Heart left ventricle (tissue), 13 donors: Measurements from ENCODE around the gene HOXD12.

Source experiments
- CTCF ChIP-seq, 12 donors: fragments of 200-600 bp; sonication (generic) in 4 of 12; IDR thresholded peaks; one replicate each; pipeline versions ENCODE4 v1.5.0 to v1.8.0; 2018 to 2022; ENCODE audit warnings: antibody characterized with exemption in 12 of 12, mild to moderate bottlenecking in 5 of 12
- POLR2A ChIP-seq, 2 donors: fragments of 450-650 bp; IDR thresholded peaks; one replicate each; pipeline ENCODE4 v1.6.1; 2017; ENCODE audit warnings: antibody characterized with exemption in 2 of 2, mild to moderate bottlenecking in 2 of 2, moderate library complexity in 2 of 2
- donor health status: ischemic (EF 13 %, LVEDD 7.1; RV severe dilation, severe dysfunction).
- donor health status: DM: no; HTN: yes; CAD: no.
- donor health status: DM: no; HTN: no; CAD: no.
- donor health status: ischemic (EF 25% LVEDD 6.9; RV normal size, moderate dysfunction).
- donor health status: ischemic (EF 25% LVEDD 5.7; RV mildly dilated, moderate dysfunction).
- donor health status: ischemic (EF 35%, LVEDD 5.7; RV mildly dilated, moderate dysfunction).
- donor health status: nonischemic (EF 11% LVEDD 7.7; RV severe dilation, severe dysfunction).
- donor health status: DM: yes; HTN: yes; CAD: no.
- donor health status: PGD.
- donor health status: ischemic (EF 29% LVEDD 5.4; RV normal size, mild dysfunction).
- donor health status: nonischemic (EF 23%, LVEDD 6.1; RV moderate dilation, normal function).

DNA sequence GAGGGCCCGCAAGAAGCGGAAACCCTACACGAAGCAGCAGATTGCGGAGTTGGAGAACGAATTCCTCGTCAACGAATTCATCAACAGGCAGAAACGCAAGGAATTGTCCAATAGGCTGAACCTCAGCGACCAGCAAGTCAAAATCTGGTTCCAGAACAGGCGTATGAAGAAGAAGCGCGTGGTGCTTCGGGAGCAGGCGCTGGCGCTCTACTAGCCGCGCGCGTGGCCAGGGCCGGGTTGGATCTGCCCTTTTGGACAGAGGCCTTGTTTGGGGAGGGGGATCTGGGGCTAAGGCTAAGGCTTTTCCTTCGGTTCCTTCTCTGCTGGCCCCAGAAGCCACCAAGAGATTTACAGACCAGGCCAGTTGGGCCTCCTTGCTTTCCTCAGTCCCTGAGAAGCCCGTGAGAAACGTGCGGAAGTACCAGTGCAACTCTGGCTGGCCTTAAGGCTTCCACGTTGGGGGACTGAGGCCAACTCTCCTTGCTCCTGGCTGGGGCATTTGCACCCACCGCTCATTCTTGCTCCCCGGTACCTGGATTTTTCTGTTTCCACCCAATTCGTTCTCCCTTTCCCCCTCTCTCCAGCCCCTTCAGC is 1.0 kb downstream of the HOXD12 start:
- no peak for TF ChIP-seq CTCF (IDR thresholded peaks at IDR 0.05)
- TF ChIP-seq POLR2A (IDR thresholded peaks at IDR 0.05), result no peak
